SK-N-SH (cell line): ENCODE measurements around the gene HDAC7. TPM values are rescaled to one million over a fixed set of nuclear protein-coding genes. Genes with fewer than 3 reads are reported as not detected.
A peak's percentile ranks its signal among the peaks of the same experiment; 100 is the strongest.

Experiments used
- CTCF ChIA-PET: fragments of 300-600, 350-600 bp; formaldehyde crosslinking; extraction: SDS; loops from one replicate; lab custom pipeline; 2021; lab: Yijun Ruan, JAX
- POLR2A ChIA-PET: fragments of 350-600 bp; sonication (Branson Sonifier 250); formaldehyde crosslinking; extraction: SDS; loops from one replicate; lab custom pipeline; 2020; ENCODE audit warnings: antibody characterized with exemption, inconsistent platforms; lab: Yijun Ruan, JAX
- DNase-seq: peaks from one replicate; pipeline ENCODE4 v3.0.0; 2012
- H2AFZ ChIP-seq: fragments of 200-600 bp; sonication (generic); 2 replicates; pipeline ENCODE4 v1.8.1; 2016; ENCODE audit warnings: antibody characterized with exemption, mild to moderate bottlenecking, low read depth
- H3F3A ChIP-seq: fragments of 200-600 bp; sonication (generic); replicated peaks from 2 replicates; pipeline ENCODE3; 2016; ENCODE audit warnings: antibody characterized with exemption, mild to moderate bottlenecking; ENCODE audit not compliant: insufficient read depth
- H3K27ac ChIP-seq, 2 experiments: fragments of 200-500 bp in 1 of 2; fragments of 200-600 bp in 1 of 2; sonication (Bioruptor generic) in 1 of 2; sonication (generic), shearing (Covaris generic) in 1 of 2; 2 replicates each; pipeline versions ENCODE4 v1.5.1 to v1.6.1; 2014 to 2016; ENCODE audit warnings: low read depth in 2 of 2, inconsistent platforms in 1 of 2, low read length in 1 of 2, mild to moderate bottlenecking in 1 of 2, mixed read lengths in 1 of 2
- H3K27me3 ChIP-seq: fragments of 200-600 bp; sonication (generic), shearing (Covaris generic); 2 replicates; pipeline ENCODE4 v1.6.1; 2016; ENCODE audit warnings: mixed run types; ENCODE audit not compliant: insufficient read depth
- H3K36me3 ChIP-seq, 2 experiments: fragments of 200-500 bp in 1 of 2; fragments of 200-600 bp in 1 of 2; sonication (Bioruptor generic) in 1 of 2; sonication (generic) in 1 of 2; replicated peaks in 1 of 2; 2 replicates each; pipeline versions ENCODE3 to v1.5.1; 2014 to 2016; ENCODE audit warnings: low read length in 1 of 2, mild to moderate bottlenecking in 1 of 2; ENCODE audit not compliant: insufficient read depth in 2 of 2, control insufficient read depth in 1 of 2
- H3K4me1 ChIP-seq, 2 experiments: fragments of 200-500 bp in 1 of 2; fragments of 200-600 bp in 1 of 2; sonication (Bioruptor generic) in 1 of 2; sonication (generic), shearing (Covaris generic) in 1 of 2; 2 replicates each; pipeline versions ENCODE4 v1.5.1 to v1.6.1; 2014 to 2016; ENCODE audit warnings: low read depth in 1 of 2, low read length in 1 of 2, mixed run types in 1 of 2; ENCODE audit not compliant: insufficient read depth in 2 of 2, control insufficient read depth in 1 of 2
- H3K4me2 ChIP-seq: fragments of 200-600 bp; sonication (generic), shearing (Covaris generic); 2 replicates; pipeline ENCODE4 v1.6.1; 2017; ENCODE audit warnings: mixed run types
- H3K4me3 ChIP-seq, 2 experiments: fragments of 200-500 bp in 1 of 2; fragments of 200-600 bp in 1 of 2; sonication (Bioruptor generic) in 1 of 2; sonication (generic), shearing (Covaris generic) in 1 of 2; 2 replicates each; pipeline versions ENCODE4 v1.5.1 to v1.8.1; 2014 to 2016; ENCODE audit warnings: low read depth in 2 of 2, inconsistent platforms in 1 of 2, low read length in 1 of 2, mild to moderate bottlenecking in 1 of 2, mixed read lengths in 1 of 2, moderate library complexity in 1 of 2
- H3K79me2 ChIP-seq: fragments of 200-600 bp; sonication (generic); 2 replicates; pipeline ENCODE4 v1.8.1; 2017; ENCODE audit warnings: mild to moderate bottlenecking; ENCODE audit not compliant: insufficient read depth
- H3K9ac ChIP-seq: fragments of 200-600 bp; sonication (generic); 2 replicates; pipeline ENCODE4 v1.6.1; 2017; ENCODE audit warnings: mixed run types
- H3K9me2 ChIP-seq: fragments of 200-600 bp; sonication (generic); 2 replicates; pipeline ENCODE4 v1.6.1; 2017; ENCODE audit warnings: mixed run types
- H3K9me3 ChIP-seq: fragments of 200-600 bp; sonication (generic); 2 replicates; pipeline ENCODE4 v1.6.1; 2017; ENCODE audit warnings: mixed run types, mild to moderate bottlenecking, moderate library complexity
- H4K20me1 ChIP-seq: fragments of 200-600 bp; sonication (generic); 2 replicates; pipeline ENCODE4 v1.6.1; 2017; ENCODE audit warnings: mild to moderate bottlenecking, mixed run types; ENCODE audit not compliant: insufficient read depth
- CHD2 ChIP-seq: fragments of 150-350 bp; IDR thresholded peaks from 2 replicates; pipeline ENCODE4 v1.6.1; 2018; ENCODE audit warnings: low read length; ENCODE audit not compliant: partially characterized antibody
- EP300 ChIP-seq, 2 experiments: IDR thresholded peaks; 2 replicates each; pipeline versions ENCODE4 v1.4.0 to v1.6.1; 2012; ENCODE audit warnings: borderline replicate concordance in 1 of 2, low read depth in 1 of 2, low read length in 1 of 2
- EZH2phosphoT487 ChIP-seq: fragments of 200-600 bp; sonication (generic); IDR thresholded peaks from 2 replicates; pipeline ENCODE4 v1.6.1; 2017; ENCODE audit warnings: low read depth, mixed run types, mild to moderate bottlenecking, antibody characterized with exemption, moderate library complexity, borderline replicate concordance
- GATA2 ChIP-seq: sonication (generic); formaldehyde crosslinking; IDR thresholded peaks from 2 replicates; pipeline ENCODE4 v1.5.0; 2020; ENCODE audit warnings: mild to moderate bottlenecking, missing genetic modification reagents
- MEF2A ChIP-seq: IDR thresholded peaks from 2 replicates; pipeline ENCODE4 v1.4.0; 2012; ENCODE audit warnings: low read depth, borderline replicate concordance
- MXI1 ChIP-seq: IDR thresholded peaks from 2 replicates; pipeline ENCODE4 v1.6.1; 2012; ENCODE audit warnings: mild to moderate bottlenecking, low read depth, low read length, improper control_type of control experiment
- RCOR1 ChIP-seq: fragments of 150-350 bp; IDR thresholded peaks from 2 replicates; pipeline ENCODE4 v1.6.1; 2017; ENCODE audit warnings: antibody characterized with exemption, low read length
- SIN3A ChIP-seq: IDR thresholded peaks from 2 replicates; pipeline ENCODE4 v1.6.1; 2012; ENCODE audit warnings: low read depth, mild to moderate bottlenecking, low read length, moderate library complexity, borderline replicate concordance
- YY1 ChIP-seq: IDR thresholded peaks from 2 replicates; pipeline ENCODE4 v1.4.0; 2012; ENCODE audit warnings: low read depth, mild to moderate bottlenecking
- whole genome bisulfite sequencing: methylation state at CpG from one replicate; pipeline ENCODE4 v1.1.6; 2017; ENCODE audit warnings: low lambda C conversion rate; 5-methylcytosine and 5-hydroxymethylcytosine counted together
- polyA plus RNA-seq, 3 experiments: library from polyadenylated mRNA; depleted of rRNA; stranded (reverse); fragments of >200 nt; gene quantifications; 2 replicates each; pipeline ENCODE4 v1.2.3, GENCODE V29; 2012
- TF ChIP-seq, protein P1 (sequence below): IDR thresholded peaks from 2 replicates; pipeline ENCODE4 v1.4.0; 2012; ENCODE audit warnings: low read depth, borderline replicate concordance

HDAC7 gene
- polyA plus RNA-seq, 1 of the 3 experiments (the other 2 are of a cell fraction): 51.0 TPM

DNA sequence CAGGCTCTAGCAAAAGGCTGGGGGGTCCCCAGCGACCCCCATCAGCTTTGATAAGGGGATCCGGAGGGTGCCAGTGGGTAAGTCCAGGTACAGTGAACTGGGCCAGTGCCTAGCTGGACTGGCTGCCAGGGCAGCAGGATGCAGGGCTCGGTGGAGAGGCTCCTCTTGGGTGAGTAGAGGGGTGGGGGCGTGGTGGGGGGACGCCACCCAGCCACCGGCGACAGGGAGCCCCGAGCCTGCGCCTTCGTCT is 61.2 kb downstream of the HDAC7 start:
- no peaks in the 10 kb centered on the region for H3K36me3 ChIP-seq
- H3K4me1 ChIP-seq: peaks cover 5 to 58% of the 10 kb centered on the region in 2 experiments; a peak in 3 of 4 replicates
- peak overlapping the region; percentile 68; the same call in 1 of the 2 replicates for H3K9ac ChIP-seq
- WGBS: 85% methylated on average over 2 of the region's 10 CpGs
- no peak for TF ChIP-seq GATA2 (CRISPR knock-in tag)
- no peak for TF ChIP-seq CHD2
- TF ChIP-seq YY1: no peak
- no peak for TF ChIP-seq MEF2A
- no peak for TF ChIP-seq SIN3A
- TF ChIP-seq, protein P1, sequence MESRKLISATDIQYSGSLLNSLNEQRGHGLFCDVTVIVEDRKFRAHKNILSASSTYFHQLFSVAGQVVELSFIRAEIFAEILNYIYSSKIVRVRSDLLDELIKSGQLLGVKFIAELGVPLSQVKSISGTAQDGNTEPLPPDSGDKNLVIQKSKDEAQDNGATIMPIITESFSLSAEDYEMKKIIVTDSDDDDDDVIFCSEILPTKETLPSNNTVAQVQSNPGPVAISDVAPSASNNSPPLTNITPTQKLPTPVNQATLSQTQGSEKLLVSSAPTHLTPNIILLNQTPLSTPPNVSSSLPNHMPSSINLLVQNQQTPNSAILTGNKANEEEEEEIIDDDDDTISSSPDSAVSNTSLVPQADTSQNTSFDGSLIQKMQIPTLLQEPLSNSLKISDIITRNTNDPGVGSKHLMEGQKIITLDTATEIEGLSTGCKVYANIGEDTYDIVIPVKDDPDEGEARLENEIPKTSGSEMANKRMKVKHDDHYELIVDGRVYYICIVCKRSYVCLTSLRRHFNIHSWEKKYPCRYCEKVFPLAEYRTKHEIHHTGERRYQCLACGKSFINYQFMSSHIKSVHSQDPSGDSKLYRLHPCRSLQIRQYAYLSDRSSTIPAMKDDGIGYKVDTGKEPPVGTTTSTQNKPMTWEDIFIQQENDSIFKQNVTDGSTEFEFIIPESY: no peak
- TF ChIP-seq RCOR1: no peak
- no peak for TF ChIP-seq EZH2phosphoT487
- no peak for TF ChIP-seq EP300 (IDR thresholded peaks at IDR 0.05; ENCODE audit: borderline replicate concordance in 1 of 2, low read depth in 1 of 2, low read length in 1 of 2)
- POLR2A ChIA-PET: interaction anchor here (0.6 to 1.5 kb wide), 2 partner anchors 19 to 21 kb away, joined by 3 to 5 read pairs; no protein-coding TSS in a partner anchor
- peak overlapping the region; percentile 55 to 69 for H3K4me3 ChIP-seq
- H2AFZ ChIP-seq: peak overlapping the region; percentile 98; the same call in 1 of the 2 replicates
- no peaks in the 10 kb centered on the region for H3K9me3 ChIP-seq
- H3K27ac ChIP-seq: peak overlapping the region in 1 of 2 experiments; percentile 42; a peak in 1 of 4 replicates
- CTCF ChIA-PET: interaction anchor here (0.7 to 18.0 kb wide), 10 partner anchors 15 to 80 kb away, joined by 3 to 435 read pairs (median 5); partner anchors contain the start of gene SLC48A1
- H4K20me1 ChIP-seq: no peaks in the 10 kb centered on the region
- H3K27me3 ChIP-seq: no peaks in the 10 kb centered on the region
- H3K79me2 ChIP-seq: no peaks in the 10 kb centered on the region
- H3F3A ChIP-seq: no peaks in the 10 kb centered on the region
- no peak for DNase-seq
- peak overlapping the region; percentile 97 for H3K4me2 ChIP-seq
- H3K9me2 ChIP-seq: no peaks in the 10 kb centered on the region

DNA sequence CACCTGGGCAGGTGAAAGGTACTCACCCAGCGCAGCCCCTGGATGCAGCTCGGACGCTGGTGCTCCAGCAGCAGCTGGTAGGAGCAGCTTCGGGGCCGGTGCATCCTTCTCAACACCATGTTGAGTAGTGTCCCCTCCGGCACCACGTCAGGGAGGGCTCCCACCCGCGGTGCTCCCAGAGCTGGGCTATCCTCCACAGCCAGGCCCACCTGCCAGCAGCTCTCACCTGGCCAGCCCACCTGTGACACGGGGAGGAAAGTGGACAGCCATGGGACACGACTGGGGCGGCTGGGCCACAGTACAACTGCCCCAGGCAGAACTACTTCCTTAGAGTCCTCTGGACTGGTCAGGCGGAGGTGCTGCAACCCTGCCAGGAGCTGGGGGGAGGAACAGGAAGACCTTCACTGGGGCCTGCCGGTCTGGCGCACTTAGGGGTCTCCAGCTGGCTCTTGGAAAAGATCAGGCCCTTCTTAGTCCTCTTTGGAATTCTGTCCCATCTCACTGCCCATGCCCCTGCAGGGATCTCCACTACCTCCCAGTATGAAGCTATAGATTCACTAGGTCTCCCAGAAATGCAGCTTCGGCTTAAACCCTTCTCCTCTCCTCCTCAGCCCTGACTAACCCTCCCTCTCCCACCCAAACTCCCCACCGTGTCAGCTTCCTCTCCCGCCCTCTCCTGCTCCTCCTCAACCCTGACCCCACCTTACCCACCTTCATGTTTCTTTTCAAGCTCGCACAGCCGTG is 61.7 kb downstream of the HDAC7 start:
- H3K4me2 ChIP-seq: peak overlapping the region; percentile 97
- peak overlapping the region; percentile 55 to 69; a peak in 2 of 4 replicates for H3K4me3 ChIP-seq
- no peaks in the 10 kb centered on the region for H4K20me1 ChIP-seq
- no peak overlapping the region for H3K27ac ChIP-seq
- H3K79me2 ChIP-seq: no peaks in the 10 kb centered on the region
- H3K9ac ChIP-seq: no peak overlapping the region; the same call in 1 of the 2 replicates
- H3K27me3 ChIP-seq: no peaks in the 10 kb centered on the region
- no peaks in the 10 kb centered on the region for H3K9me3 ChIP-seq
- no peaks in the 10 kb centered on the region for H3K9me2 ChIP-seq
- peaks cover 10 to 58% of the 10 kb centered on the region in 2 experiments; a peak in 3 of 4 replicates for H3K4me1 ChIP-seq
- DNase-seq: no peak
- H2AFZ ChIP-seq: peak overlapping the region; percentile 98; the same call in 1 of the 2 replicates
- POLR2A ChIA-PET: interaction anchor here (0.6 to 1.5 kb wide), 2 partner anchors 20 to 21 kb away, joined by 3 to 5 read pairs; no protein-coding TSS in a partner anchor
- H3K36me3 ChIP-seq: no peaks in the 10 kb centered on the region
- 82% methylated on average over 10 of the region's 20 CpGs for WGBS
- H3F3A ChIP-seq: no peaks in the 10 kb centered on the region
- CTCF ChIA-PET: interaction anchor here (0.7 to 18.0 kb wide), 10 partner anchors 15 to 80 kb away, joined by 3 to 435 read pairs (median 5); partner anchors contain the start of gene SLC48A1
- TF ChIP-seq MEF2A (no peak), MXI1 (no peak)
